MM.1S (cell line): ENCODE measurements around the gene MARCHF6.

Experiments
- DNase-seq: peaks from one replicate; pipeline ENCODE4 v3.0.0-alpha.2; 2015
- H2AFZ ChIP-seq: fragments of 300-600 bp; sonication (generic); 2 replicates; pipeline ENCODE4 v1.6.0; 2016; ENCODE audit warnings: antibody characterized with exemption, low read length
- H3F3A ChIP-seq: fragments of 300-600 bp; sonication (generic); 2 replicates; pipeline ENCODE4 v1.6.1; 2016; ENCODE audit warnings: mild to moderate bottlenecking, antibody characterized with exemption, low read length, moderate library complexity, mixed read lengths; ENCODE audit not compliant: insufficient read depth
- H3K27ac ChIP-seq: fragments of 300-600 bp; sonication (generic); 2 replicates; pipeline ENCODE4 v1.5.1; 2016; ENCODE audit warnings: mild to moderate bottlenecking, low read length
- H3K27me3 ChIP-seq: fragments of 300-600 bp; sonication (generic); replicated peaks from 2 replicates; pipeline ENCODE4 v1.6.0; 2016; ENCODE audit warnings: low read length; ENCODE audit not compliant: insufficient read depth
- H3K36me3 ChIP-seq: fragments of 300-600 bp; sonication (generic); replicated peaks from 2 replicates; pipeline ENCODE4 v1.6.1; 2016; ENCODE audit warnings: mild to moderate bottlenecking, low read length, mixed read lengths; ENCODE audit not compliant: insufficient read depth
- H3K4me1 ChIP-seq: fragments of 300-600 bp; sonication (generic); 2 replicates; pipeline ENCODE4 v1.6.1; 2016; ENCODE audit warnings: low read length, mixed read lengths
- H3K4me2 ChIP-seq: fragments of 300-600 bp; sonication (generic); 2 replicates; pipeline ENCODE4 v1.6.0; 2016; ENCODE audit warnings: low read depth, low read length
- H3K4me3 ChIP-seq: fragments of 300-600 bp; sonication (generic); 2 replicates; pipeline ENCODE4 v1.5.1; 2016; ENCODE audit warnings: low read length, mixed read lengths
- H3K79me2 ChIP-seq: fragments of 300-600 bp; sonication (generic); 2 replicates; pipeline ENCODE4 v1.6.1; 2016; ENCODE audit warnings: mixed run types, low read length, mixed read lengths
- H3K9ac ChIP-seq: fragments of 300-600 bp; sonication (generic); 2 replicates; pipeline ENCODE4 v1.6.1; 2016; ENCODE audit warnings: low read length, mixed read lengths
- H3K9me2 ChIP-seq: fragments of 300-600 bp; sonication (generic); replicated peaks from 2 replicates; pipeline ENCODE4 v1.6.1; 2016; ENCODE audit warnings: mild to moderate bottlenecking, low read length, mixed read lengths; ENCODE audit not compliant: insufficient read depth
- H3K9me3 ChIP-seq: fragments of 300-600 bp; sonication (generic); replicated peaks from 2 replicates; pipeline ENCODE4 v1.6.1; 2016; ENCODE audit warnings: mild to moderate bottlenecking, low read length, mixed read lengths; ENCODE audit not compliant: insufficient read depth
- H4K20me1 ChIP-seq: fragments of 300-600 bp; sonication (generic); 2 replicates; pipeline ENCODE4 v1.6.1; 2016; ENCODE audit warnings: mild to moderate bottlenecking, low read length, moderate library complexity, mixed read lengths; ENCODE audit not compliant: insufficient read depth
- CTCF ChIP-seq: fragments of 300-600 bp; sonication (generic); IDR thresholded peaks from 2 replicates; pipeline ENCODE4 v1.5.1; 2016; ENCODE audit warnings: antibody characterized with exemption, low read length, mixed read lengths
- EZH2 ChIP-seq: fragments of 300-600 bp; sonication (generic); optimal IDR thresholded peaks from 2 replicates; pipeline ENCODE3; 2017; ENCODE audit warnings: low read depth, mild to moderate bottlenecking, antibody characterized with exemption, low read length, mixed read lengths
- EZH2phosphoT487 ChIP-seq: fragments of 300-600 bp; sonication (generic); IDR thresholded peaks from 2 replicates; pipeline ENCODE4 v1.6.1; 2018; ENCODE audit warnings: antibody characterized with exemption, low read length

Gene MARCHF6

GRCh38 chr5:10365782-10366181, 12.3 kb downstream of the MARCHF6 start:
- H3K4me1 ChIP-seq, result peaks cover 17% of the 10 kb centered on the region
- H3K9me3 ChIP-seq, result no peaks in the 10 kb centered on the region
- H3K36me3 ChIP-seq, result no peaks in the 10 kb centered on the region
- no peaks in the 10 kb centered on the region for H3K9me2 ChIP-seq
- peaks cover 100% of the 10 kb centered on the region for H3K79me2 ChIP-seq
- H3F3A ChIP-seq, result 0 out of 2 replicates have a peak, but pooled peaks cover 3% of the 10 kb centered on the region
- no peak overlapping the region for H3K4me3 ChIP-seq
- DNase-seq, result no peak
- no peak overlapping the region for H3K9ac ChIP-seq
- H4K20me1 ChIP-seq, result peaks cover 85% of the 10 kb centered on the region
- no peak overlapping the region for H3K27ac ChIP-seq
- no peaks in the 10 kb centered on the region for H3K27me3 ChIP-seq
- no peak for TF ChIP-seq CTCF
- no peak for TF ChIP-seq EZH2
- TF ChIP-seq EZH2phosphoT487, result no peak
- H2AFZ ChIP-seq, result no peak overlapping the region
- no peak overlapping the region for H3K4me2 ChIP-seq

GRCh38 chr5:10366310-10367272, 13.1 kb downstream of the MARCHF6 start:
- Histone ChIP-seq H3K4me2 (no peak overlapping the region), H2AFZ (no peak overlapping the region), H3K79me2 (peaks cover 100% of the 10 kb centered on the region), H3K4me1 (peaks cover 21% of the 10 kb centered on the region), H3K27me3 (no peaks in the 10 kb centered on the region), H3K9ac (no peak overlapping the region), H3K9me2 (no peaks in the 10 kb centered on the region), H3K36me3 (no peaks in the 10 kb centered on the region), H3F3A (0 out of 2 replicates have a peak, but pooled peaks cover 3% of the 10 kb centered on the region), H3K27ac (no peak overlapping the region), H4K20me1 (peaks cover 86% of the 10 kb centered on the region), H3K9me3 (no peaks in the 10 kb centered on the region), H3K4me3 (no peak overlapping the region)
- no peak for TF ChIP-seq EZH2phosphoT487
- TF ChIP-seq CTCF, result no peak
- TF ChIP-seq EZH2, result no peak
- no peak for DNase-seq

- Histone ChIP-seq H3K9ac (no peak overlapping the region), H3K4me3 (no peak overlapping the region), H3K9me2 (no peaks in the 10 kb centered on the region), H3K27ac (no peak overlapping the region), H3K36me3 (no peaks in the 10 kb centered on the region), H2AFZ (no peak overlapping the region), H3K9me3 (no peaks in the 10 kb centered on the region), H3K27me3 (no peaks in the 10 kb centered on the region), H3K4me2 (no peak overlapping the region), H3K79me2 (peaks cover 100% of the 10 kb centered on the region), H3F3A (0 out of 2 replicates have a peak, but pooled peaks cover 3% of the 10 kb centered on the region), H4K20me1 (peaks cover 88% of the 10 kb centered on the region), H3K4me1 (peaks cover 21% of the 10 kb centered on the region)
- DNase-seq, result no peak
- TF ChIP-seq EZH2 (no peak), CTCF (no peak), EZH2phosphoT487 (no peak)
Observed at GRCh38 chr5:10367579-10367978, 14.1 kb downstream of the MARCHF6 start.
